NCI-H1417 (cell line): ENCODE data around the gene KIRREL2.
"Not testable (repeated sequence)": the region's sequence is repeated elsewhere in the genome, so short reads cannot be mapped to it uniquely, and the experiment has no call there.

Experiments used
- DNase-seq, 3 experiments: peaks; one replicate each; lab custom pipeline; 2025; lab: John Stamatoyannopoulos, UW

KIRREL2 gene

GRCh38 chr19:35899547-35900214, 43.0 kb downstream of the KIRREL2 start:
- peak; percentile 67 to 84 (median 83) for DNase-seq

DNA sequence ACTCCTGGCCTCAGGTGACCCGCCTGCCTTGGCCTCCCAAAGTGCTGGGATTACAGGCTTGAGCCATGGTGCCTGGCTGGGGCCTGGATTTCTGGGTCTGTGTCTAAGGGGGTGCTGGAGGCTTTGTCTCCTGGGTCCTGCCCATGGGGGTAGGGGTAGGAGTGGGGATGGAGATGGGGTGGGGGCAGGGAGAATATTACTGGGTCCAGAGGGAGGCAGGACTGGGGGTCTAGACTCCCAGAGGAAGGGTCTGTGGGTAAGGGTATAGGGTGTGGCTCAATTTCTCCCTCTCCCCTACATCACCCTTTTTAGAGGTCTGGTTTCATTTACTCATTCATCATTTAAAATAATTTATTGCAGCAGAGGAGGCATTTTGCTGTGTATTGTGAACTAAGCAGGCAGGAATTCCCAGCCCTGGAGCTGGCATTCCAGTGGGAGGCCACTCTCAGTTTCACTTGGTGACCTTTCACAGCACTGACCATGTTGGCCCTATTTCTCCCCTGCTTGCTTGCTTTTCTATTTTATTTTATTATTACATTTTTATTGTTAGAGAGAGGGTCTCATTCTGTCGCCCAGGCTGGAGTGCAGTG, 44.4 kb downstream of the KIRREL2 start:
- no peak for DNase-seq

DNA sequence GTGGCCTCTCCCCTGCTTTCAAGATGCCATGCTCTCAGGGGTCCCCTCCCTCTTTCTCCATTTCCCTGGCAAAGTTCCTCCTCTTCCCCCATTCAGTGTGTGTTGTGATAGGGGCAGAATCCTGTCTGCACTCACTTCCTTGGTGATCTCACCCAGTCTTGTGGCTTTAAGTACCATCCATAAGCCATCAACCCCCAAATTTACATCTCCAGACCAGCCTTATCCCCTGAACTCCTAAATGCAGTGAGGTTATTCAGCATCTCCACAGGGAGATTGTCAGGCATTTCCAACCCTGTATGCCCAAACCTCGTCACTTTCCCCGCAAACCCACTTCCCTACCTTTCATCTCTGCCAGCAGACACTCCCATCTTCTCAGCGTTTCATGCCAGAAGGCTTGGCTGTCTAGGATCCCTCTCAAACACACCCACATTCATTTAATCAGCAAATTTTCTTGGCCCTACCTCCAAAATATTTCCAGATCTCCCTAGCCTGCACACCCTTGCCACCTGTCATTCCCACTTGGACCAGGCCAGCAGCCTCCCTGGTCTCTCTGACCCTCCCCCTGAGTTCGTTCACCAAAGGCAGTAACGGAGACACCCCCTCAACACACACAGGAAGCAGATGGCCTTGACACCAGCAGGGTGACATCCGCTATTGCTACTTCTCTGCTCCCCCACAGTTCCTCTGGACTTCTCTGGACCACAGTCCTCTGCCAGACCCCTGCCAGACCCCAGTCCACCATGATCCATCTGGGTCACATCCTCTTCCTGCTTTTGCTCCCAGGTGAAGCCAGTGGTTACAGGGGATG, 45.3 kb downstream of the KIRREL2 start, which contains the start of gene HCST:
Gene HCST, plus strand, starts transcription at position 676 of the 808 bp plus-strand sequence. Its CDS starts 65 bp downstream, at position 741.
- no peak for DNase-seq

GRCh38 chr19:35902870-35903475, 46.3 kb downstream of the KIRREL2 start:
- no peak for DNase-seq

DNA sequence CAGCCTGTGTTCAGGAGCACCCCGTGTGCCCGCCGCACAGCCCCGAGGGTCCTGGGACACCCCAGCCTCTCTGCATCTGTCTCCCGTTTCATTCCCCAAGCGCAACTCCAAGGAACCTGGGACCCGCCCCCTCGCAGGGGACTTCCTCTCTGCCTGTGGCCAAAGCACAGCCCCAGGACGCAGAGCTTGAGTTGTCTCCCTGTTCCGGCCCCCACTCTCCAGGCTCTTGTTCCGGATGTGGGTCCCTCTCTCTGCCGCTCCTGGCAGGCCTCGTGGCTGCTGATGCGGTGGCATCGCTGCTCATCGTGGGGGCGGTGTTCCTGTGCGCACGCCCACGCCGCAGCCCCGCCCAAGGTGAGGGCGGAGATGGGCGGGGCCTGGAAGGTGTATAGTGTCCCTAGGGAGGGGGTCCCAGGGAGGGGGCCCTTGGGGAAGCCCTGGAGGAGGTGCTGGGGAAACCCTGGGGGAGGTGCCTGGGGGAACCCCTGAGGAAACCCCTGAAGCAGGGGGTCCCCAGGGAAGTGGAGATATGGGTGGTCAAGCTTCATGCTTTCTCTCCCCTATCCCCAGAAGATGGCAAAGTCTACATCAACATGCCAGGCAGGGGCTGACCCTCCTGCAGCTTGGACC, 47.0 kb downstream of the KIRREL2 start:
- peak; percentile 8 to 28 (median 20) for DNase-seq

GRCh38 chr19:35904311-35905068, 47.8 kb downstream of the KIRREL2 start:
- no peak for DNase-seq

- no peak for DNase-seq
Observed at GRCh38 chr19:35905178-35905727, 48.5 kb downstream of the KIRREL2 start.

GRCh38 chr19:35907377-35907745, 50.6 kb downstream of the KIRREL2 start:
- no peak for DNase-seq

DNA sequence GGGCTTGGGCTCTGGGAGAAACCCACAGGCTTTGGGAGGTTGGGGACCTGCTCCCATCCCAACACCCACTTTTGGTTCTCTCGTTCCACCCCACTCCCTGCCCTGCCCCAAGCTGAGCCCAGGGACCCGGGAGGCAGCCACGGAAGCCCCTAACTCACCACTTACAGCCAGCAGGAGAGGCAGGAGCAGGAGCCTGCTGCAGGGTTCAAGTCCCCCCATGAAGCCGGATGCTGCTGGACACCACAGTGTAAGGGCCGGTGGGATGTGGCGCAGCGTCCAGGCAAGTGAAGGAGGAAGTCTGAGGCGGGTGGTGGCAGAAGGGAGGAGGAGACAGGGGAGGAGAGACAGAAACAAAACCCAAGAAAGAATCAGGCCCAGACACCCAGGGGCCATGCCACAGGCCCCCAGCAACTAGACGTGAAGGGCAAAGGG, 51.3 kb downstream of the KIRREL2 start, which contains the start of gene TYROBP:
Gene TYROBP, minus strand, starts transcription at position 286 of the 432 bp plus-strand sequence. Its CDS starts 67 bp downstream, at position 219.
- DNase-seq, result no peak

DNA sequence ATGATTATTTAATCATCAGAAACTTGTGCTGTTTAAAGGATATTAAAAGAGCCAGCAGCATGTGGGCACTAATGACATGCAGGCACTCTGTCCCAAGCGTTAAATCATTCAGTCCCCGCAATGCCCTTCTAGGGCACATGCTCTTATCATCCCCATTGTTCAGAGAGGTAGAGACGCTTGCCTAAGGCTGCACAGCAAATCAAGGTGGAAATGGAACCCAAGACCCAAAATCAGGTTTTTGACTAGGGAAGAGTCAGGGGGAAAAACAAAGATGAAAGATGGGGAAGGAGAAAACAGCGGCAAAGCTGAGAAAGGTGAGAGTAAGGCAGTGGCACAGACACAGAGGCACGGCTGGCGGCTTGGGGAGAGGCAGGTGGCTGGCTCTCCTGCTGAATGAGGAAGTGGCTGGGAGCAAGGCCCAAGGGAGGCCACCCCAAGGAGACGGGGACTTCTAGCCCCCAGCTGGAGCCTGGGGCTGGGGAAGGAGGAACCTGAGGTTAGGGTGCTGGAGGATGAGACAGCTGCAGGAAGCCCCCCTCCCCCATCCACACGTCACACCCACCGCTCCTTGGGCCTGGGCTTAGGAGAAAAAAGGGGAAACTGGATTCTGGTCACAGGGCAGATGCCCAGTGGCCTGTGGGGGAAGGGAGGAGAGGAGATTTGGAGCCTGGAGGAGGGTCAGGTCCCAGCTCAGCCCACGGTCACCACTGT, 52.4 kb downstream of the KIRREL2 start:
- DNase-seq, result no peak

DNA sequence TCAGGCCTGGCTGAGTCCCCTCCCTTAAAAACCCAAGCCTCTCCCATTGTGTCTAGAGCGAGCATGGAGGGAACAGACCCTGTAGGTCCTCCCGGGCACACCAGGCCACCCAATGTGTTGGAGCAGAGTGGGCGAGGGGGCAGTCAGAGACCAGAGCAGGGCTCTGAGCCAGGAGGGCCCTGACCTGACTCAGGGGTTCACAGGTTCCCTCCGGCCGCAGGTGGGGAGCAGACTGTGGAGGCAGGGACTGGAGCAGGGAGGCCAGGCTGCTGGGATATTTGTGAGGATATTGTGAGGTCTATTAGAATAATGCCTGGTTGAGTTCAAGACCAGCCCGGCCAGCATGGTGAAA, 52.9 kb downstream of the KIRREL2 start:
- no peak for DNase-seq

DNA sequence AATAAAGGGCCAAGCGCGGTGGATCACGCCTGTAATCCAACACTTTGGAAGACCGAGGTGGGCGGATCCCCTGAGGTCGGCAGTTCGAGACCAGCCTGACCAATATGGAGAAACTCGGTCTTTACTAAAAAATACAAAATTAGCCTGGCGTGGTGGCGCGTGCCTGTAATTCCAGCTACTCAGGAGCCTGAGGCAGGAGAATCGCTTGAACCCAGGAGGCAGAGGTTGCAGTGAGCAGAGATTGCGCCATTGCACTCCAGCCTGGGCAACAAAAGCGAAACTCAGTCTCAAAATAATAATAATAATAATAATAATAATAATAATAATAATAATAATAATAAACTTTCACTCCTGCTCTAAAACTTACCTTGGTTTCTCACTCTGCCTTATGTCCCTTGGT, 53.6 kb downstream of the KIRREL2 start:
- not testable (repeated sequence) for DNase-seq

GRCh38 chr19:35911173-35911572, 54.5 kb downstream of the KIRREL2 start:
- no peak for DNase-seq

DNA sequence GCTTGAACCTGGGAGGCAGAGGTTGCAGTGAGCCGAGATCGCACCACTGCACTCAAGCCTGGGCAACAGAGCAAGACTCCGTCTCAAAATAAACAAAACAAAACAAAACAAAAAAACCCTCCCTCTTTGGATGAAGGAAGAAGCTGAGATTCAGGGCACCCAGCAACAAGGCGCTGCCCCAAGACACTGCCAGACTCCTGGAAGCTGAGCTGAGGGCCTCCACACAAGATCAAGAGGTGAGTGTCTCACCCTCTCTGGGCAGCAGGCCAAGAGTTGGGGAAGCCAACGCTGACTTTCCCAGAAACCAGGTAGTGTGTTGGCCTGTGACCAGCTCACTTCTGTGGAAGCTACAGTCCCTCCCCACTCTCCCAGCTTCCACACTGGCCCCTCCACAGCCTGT, 55.1 kb downstream of the KIRREL2 start:
- DNase-seq, result no peak

GRCh38 chr19:35913589-35913988, 56.9 kb downstream of the KIRREL2 start:
- no peak for DNase-seq

DNA sequence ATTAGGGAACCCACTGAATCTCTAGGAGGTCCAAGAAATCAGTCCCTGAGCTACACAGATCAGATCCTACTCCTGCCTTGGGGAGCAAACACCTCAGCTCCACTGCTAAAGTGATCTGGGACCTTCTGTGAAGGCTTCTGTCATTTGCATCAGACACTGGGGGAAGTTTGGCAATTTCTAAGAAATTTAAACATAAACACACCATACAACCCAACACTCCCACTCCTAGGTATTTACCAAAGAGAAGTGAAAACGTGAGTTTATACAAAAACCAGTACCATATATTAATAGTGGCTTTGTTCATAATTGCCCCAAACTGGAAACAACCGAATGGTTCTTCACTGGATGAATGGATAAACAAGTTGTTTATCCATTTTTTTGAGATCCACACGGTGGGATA, 58.7 kb downstream of the KIRREL2 start:
- DNase-seq, result no peak
